D341Med (cell line): ENCODE data around the gene MT1F.
A peak's percentile ranks its signal among the peaks of the same experiment; 100 is the strongest.
"Not testable (repeated sequence)": the region's sequence is repeated elsewhere in the genome, so short reads cannot be mapped to it uniquely, and the experiment has no call there.

Source experiments
- DNase-seq: peaks from one replicate; pipeline ENCODE4 v3.0.0; 2012; ENCODE audit warnings: low spot score

The MT1F gene

DNA sequence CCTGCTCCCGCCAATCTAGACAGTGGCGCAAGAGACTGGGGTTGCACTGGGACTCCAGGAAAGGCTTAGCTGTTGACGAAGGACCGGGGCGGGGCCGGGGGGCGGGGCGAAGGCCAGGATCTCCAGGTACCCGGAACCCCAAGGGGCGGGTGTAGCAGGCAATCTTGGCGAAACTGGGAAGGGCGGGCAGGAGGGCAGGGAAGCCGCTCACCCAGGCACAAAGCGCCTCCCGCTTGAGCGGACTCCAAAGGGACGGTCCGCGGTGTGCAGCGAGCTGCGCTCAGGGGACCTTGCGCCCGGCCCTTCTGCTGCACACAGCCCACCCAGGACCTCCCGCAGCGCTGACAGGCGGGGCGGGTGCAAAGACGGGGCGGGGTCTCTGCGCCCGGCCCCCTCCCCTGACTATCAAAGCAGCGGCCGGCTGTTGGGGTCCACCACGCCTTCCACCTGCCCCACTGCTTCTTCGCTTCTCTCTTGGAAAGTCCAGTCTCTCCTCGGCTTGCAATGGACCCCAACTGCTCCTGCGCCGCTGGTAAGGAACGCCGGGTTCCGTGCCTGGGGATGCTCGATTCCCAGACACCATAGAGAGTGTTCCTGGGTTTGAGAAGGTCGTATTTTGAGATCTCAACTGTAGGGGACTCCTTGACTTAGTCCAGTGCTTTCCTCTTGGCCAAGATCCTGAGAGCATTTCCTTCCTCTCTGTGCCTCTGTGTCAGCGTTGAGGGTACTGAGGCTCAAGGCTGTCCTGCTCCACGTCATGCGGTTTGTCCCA is at the start of gene MT1F:
Gene MT1F (plus strand): TSS at position 405 of the 772 bp plus-strand sequence. CDS start 100 bp downstream, at position 505.
- DNase-seq: peak; percentile 53

DNA sequence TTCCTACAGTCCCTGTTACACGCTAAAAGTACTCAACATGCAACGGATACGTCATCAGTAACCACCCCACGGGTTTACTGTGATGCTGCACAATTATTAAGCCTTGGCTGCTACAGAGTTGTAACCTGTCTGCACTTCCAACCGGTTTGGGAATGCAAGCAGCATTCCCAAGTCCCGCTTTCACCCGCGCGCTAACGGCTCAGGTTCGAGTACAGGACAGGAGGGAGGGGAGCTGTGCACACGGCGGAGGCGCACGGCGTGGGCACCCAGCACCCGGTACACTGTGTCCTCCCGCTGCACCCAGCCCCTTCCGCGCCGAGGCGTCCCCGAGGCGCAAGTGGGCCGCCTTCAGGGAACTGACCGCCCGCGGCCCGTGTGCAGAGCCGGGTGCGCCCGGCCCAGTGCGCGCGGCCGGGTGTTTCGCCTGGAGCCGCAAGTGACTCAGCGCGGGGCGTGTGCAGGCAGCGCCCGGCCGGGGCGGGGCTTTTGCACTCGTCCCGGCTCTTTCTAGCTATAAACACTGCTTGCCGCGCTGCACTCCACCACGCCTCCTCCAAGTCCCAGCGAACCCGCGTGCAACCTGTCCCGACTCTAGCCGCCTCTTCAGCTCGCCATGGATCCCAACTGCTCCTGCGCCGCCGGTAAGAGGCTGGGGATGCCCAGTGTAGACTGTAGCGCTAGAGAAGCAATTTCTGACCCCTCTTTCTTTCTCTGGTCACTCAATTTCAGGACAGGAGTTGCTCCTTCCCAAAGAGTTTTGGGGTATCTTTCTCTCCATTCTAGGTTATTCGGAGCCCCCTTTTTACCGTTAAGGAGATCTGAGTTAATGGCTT is 49.5 kb upstream of the MT1F start, which contains the start of gene MT2A:
Gene MT2A (plus strand): TSS at position 542 of the 833 bp plus-strand sequence. CDS start 72 bp downstream, at position 614.
- DNase-seq: peak; percentile 93

DNA sequence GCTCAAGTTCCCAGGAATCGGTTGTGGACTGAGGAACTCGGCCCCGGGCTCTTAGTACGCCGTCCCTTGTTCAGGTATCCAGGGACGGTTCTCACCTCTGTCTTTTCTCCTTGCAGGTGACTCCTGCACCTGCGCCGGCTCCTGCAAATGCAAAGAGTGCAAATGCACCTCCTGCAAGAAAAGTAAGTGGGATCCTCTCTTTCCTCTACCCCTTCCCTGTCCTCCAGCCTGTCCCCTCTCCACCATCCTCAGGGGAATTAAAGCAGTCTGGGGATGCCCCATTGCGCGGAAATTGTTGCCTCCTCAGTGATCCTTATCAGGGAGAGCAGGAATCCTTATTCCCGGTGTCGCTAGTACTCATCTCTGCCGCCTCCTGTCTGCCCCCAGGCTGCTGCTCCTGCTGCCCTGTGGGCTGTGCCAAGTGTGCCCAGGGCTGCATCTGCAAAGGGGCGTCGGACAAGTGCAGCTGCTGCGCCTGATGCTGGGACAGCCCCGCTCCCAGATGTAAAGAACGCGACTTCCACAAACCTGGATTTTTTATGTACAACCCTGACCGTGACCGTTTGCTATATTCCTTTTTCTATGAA is 48.8 kb upstream of the MT1F start:
- DNase-seq: no peak

DNA sequence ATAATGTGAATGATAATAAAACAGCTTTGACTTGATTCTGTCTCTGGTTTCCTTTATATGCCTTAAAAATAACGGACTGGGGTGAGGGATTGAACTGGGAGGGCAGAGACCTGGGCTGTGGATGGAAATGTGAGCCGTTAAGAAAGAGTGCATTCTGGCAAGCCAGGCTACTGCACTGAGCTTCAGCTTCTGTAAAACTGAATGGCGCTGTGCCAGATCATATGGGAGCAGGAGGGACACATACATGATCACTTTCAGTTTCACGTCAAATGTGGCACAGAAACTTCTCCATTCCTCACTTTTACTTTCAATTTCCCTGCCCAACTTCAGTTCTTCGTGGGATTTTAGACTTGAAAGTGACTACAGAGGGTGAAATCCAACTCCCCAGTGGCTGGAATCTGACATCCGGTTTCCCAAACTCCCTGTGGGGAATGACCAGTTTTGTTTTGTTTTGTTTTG is 48.3 kb upstream of the MT1F start:
- DNase-seq: no peak

DNA sequence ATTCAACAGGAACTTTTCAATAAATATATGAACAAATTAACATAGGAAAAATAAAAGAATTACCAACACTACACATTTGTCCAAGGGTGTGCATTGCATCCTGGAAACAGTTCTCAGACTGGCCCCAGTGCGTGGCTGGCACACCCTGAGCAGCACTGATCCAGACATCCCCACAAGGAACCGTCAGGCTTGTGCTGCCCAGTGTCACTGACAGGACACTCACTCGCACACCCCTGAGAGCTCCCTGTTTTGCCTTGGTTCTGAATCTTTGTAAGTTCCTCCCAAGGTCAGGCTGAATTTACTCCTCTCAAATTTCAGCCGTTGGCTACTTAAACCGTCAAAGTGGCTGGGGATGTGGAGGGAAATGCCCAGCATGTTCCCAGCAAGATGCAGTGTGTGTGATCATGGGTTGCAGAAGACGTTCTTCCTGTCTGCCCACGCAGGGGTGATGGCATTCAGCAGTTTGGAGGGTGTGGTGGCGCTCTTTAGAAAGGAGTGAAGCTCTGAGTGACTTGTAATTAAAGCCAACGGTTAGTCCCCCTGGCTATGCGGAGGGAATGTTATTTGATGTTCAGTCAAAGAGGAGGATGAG is 47.6 kb upstream of the MT1F start:
- no peak for DNase-seq

DNA sequence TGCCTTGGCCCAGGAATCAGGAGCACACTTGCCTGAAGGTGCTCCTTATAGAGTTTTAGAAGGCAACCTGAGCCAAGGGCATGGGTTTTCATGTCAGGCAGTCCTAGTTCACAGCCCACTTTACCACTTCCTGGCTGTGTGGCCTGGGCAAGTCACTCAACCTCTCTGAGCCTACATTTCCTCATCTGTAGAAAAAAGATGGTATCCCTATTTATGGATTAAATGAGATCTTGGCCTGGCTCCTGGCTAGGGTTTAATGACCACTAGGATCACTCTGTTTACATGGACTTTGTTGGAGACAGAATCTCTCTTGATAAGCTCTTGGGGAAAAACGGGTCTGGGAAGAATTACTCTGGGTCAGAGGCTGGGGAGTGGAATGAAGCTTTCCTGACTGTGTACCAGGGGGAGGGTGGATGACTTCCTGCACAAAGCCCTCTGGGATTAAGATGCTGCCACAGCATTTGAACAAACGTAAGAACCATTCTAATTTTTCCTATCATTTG is 47.1 kb upstream of the MT1F start:
- DNase-seq: no peak

DNA sequence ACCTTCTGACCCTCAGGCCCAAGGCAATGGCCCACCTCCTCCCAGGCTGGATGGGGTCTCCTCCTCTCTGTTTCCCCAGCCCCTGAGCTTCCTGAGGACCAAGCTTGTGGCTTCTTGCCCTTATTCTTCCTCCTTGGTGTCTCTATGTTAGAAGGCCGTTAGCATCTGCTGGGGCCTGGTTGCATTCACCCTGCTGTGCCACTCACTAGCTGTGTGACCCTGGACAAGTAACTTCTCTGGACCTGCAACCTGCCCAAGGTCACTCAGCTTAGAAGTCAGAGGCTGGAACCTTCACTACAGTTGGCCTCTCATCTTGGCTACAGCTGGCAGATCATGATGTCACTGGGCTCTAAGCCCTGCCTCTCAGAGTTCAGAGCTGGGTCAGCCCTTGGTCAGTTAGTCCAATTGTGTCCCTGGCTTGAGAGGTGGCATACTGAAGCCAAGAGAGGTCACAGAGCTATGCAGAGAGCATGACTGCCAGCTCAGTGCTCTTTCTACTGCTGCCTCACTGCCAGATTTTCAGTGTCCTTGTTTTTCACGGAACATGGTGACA is 46.4 kb upstream of the MT1F start:
- no peak for DNase-seq

DNA sequence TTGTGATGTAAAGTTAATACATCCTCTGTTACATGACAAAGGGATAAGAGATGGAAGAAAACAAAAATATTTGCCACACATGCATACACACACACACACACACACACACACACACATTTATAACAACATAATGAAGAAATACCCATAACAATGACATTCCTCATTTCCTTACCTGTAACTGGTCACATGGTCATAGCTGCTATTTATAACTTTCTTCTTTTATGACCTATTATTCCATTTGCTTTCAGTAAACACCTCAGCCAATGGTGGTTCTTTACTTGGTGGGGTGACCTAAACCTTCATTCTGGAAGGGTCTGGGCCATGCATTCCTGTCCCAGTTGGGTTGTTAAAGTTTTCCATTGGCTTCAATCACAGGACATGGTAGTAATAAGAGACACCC is 44.1 kb upstream of the MT1F start:
- DNase-seq: no peak

DNA sequence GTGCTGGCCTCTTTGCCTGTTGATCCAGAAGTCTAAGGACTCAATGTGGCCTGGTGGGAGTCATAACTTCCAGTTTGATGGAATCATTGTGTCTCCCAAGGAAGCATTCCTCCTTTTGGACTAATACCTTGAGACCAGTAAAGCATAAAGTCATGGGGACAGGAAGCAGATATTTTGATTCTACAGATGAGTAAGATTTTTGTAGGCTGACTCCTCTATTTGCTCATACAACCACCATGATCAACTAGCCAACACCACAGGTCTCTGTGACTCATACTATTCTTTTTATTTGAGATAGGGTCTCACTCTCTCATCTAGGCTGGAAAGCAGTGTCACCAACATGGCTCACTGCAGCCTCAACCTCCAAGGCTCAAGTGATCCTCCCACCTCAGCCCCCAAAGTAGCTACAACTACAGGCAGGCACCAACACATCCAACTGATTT is 43.2 kb upstream of the MT1F start:
- no peak for DNase-seq

DNA sequence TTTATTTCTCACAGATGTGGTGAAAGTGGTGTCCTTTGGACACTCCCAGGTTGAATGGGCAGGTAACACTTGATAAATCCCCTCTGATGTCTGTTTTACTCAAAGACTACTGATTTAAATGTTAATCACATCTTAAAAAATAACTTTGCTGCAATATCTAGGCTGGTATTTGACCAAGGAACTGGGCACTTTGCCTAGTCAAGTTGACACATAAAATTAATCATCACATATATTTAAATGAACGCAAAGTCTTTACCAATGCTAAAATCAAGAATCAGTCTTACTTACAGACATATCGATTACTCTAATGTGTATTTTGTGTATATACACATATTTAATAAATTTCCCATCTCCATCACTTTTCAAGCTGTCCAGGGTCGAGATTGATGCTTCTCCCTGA is 42.4 kb upstream of the MT1F start:
- no peak for DNase-seq

DNA sequence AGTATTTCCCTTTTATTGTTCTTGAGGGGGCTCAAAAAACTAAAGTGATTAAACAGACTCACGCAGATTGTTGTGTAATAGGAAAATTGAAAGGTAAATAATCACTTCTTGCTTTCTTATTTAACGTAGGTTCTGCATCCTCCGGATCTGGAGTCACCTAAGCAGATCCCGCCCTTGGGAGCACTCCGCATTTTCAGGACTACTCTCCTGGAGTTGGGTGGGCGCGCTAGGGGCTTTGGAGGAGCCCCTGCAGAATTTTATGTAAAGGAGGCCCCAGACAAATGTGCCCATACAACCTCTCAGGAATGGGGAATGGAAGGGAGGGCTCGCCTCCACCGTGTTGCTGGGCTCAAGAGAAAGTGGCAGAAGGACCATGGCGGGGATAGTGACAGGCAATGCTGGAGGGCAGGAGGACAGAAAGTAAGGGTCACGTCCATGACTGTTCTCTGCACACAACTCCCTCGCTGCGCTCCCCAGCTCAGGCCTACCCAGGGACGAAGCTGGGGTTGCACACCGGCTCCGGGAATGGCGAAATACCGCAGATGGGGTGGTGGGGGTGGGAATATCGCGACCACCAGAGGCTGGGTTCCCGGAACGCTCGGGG is 41.0 kb upstream of the MT1F start:
- no peak for DNase-seq

DNA sequence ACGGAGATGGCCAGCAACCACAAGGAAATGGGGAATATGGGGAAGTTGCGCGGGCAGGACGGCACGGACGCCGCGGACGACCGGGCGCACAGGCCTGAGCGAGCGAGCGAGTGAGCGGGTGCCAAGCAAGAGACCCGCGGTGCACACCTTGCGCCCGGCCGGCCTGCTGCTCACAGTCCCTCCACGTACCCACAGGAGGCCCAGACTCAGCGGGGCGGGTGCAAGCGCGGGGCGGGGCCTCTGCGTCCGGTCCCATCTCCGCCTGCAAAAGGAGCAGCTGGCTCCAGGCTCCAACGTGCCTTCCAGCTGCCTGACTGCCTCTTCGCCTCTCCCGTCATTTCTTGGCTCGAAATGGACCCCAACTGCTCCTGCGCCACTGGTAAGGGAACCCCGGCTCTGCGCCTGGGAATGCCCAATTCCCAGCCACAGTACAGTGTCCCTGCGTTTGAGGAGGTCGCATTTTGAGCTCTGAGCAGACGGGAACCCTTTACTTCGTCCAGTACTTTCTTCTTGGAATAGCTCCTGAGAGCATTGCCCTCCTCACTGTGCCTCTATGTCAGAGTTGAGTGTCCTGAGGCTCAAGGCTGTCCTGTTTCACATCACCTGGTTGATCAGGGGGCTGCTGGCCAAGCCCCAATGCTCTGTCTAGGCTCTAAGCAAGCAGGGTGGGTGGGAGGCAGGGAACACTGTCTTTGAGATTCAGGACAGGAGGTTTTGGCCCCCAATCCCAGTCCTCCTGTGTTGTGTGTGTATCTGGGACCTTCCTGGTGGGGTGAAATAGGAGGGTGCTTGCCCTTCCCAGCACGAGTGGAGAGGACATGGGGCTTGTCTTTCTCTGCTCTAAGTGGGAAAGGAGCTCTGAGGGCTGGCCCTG is 40.3 kb upstream of the MT1F start:
- DNase-seq: no peak

DNA sequence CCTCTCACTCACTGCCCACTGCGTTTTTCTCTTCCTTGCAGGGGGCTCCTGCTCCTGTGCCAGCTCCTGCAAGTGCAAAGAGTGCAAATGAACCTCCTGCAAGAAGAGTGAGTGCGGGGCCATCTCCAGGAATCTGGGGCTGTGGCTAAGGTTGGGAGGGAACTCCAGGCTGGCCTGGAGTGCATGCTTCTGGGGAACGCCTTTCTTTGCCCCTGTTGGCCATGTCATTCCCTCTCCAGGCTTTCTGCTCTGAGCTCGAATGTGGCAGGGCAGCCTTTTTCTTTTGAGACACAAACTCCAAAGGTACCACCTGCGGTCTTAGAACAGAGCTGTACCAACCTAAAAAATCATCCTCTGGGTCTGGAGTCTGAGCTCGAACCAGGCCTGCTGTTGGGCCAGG is 39.6 kb upstream of the MT1F start:
- no peak for DNase-seq

DNA sequence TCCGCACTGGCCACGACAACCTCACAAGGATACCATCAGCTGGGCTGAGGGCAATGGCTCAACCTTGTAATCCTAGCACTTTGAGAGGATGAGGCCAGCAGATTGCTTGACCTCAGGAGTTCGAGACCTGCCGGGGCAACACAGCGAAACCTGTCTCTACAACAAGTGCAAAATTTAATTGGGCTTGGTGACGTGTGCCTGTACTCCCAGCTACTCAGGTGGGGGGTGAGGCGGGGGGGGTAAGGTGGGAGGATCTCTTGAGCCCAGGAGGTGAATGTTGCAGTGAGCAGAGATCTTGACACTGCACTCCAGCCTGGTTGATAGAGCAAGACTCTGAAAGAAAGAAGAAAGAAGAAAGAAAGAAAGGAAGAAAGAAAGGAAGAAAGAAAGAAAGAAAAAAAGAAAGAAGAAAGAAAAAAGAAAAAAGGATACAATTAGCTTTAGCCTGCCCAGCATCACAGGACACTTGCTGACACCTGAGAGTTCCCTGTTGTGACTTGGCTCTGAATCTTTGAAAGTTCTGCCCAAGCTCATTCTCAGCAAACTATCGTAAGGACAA is 37.3 kb upstream of the MT1F start:
- no peak for DNase-seq

DNA sequence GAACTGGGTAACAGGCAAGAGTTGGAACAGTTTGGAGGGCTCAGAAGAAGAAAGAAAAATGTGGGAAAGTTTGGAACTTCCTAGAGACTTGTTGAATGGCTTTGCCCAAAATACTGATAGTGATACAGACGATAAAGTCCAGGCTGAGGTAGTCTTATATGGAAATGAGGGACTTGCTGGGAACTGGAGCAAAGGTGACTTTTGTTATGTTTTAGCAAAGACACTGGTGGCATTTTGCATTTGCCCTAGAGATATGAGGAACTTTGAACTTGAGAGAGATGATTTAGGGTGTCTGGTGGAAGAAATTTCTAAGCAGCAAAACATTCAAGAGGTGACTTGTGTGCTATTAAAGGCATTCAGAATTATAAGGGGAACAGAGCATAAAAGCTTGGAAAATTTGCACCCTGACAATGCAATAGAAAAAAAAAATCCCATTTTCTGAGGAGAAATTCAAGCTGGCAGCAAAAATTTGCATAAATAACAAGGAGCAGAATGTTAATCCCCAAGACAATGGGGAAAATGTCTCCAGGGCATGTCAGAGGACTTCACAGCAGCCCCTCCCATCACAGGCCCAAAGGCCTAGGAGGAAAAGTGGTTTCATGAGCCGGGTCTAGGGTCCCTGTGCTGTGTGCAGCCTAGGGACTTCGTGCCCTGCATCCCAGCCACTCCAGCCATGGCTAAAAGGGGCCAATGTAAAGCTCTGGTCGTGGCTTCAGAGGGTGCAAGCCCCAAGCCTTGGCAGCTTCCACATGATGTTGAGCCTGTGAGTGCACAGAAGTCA is 35.9 kb upstream of the MT1F start:
- not testable (repeated sequence) for DNase-seq

DNA sequence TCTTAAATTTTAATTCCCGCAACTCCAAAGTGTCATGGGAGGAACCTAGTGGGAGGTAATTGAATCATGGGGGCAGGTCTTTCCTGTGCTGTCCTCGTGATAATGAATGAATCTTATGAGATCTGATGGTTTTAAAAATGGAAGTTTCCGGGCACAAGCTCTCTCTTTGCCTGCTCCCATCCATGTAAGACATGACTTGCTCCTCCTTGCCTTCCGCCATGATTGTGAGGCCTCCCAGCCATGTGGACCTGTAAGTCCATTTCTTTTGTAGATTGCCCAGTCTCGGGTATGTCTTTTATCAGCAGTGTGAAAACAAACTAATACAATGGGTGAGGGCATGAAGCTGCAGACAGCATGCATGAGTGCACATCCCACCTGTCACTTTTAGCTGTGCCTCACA is 34.6 kb upstream of the MT1F start:
- DNase-seq: not testable (repeated sequence)

DNA sequence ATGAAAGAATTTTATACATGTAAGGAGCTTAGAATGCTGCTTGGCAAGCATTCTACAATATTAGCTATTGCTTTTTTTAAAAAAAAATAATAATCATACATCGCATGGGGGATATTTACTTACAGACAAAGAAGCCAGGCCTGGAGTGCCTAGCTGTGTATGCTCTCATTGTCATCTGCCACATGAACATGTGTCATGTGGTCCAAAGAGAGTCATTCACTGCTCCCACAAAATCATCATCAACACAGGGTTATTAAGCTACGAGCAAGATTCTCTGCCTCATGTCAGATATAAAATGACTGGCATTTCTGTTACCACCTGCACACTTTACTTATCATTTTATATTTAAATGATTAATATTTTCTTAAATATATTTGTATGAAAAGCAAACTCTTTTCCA is 34.1 kb upstream of the MT1F start:
- DNase-seq: no peak

DNA sequence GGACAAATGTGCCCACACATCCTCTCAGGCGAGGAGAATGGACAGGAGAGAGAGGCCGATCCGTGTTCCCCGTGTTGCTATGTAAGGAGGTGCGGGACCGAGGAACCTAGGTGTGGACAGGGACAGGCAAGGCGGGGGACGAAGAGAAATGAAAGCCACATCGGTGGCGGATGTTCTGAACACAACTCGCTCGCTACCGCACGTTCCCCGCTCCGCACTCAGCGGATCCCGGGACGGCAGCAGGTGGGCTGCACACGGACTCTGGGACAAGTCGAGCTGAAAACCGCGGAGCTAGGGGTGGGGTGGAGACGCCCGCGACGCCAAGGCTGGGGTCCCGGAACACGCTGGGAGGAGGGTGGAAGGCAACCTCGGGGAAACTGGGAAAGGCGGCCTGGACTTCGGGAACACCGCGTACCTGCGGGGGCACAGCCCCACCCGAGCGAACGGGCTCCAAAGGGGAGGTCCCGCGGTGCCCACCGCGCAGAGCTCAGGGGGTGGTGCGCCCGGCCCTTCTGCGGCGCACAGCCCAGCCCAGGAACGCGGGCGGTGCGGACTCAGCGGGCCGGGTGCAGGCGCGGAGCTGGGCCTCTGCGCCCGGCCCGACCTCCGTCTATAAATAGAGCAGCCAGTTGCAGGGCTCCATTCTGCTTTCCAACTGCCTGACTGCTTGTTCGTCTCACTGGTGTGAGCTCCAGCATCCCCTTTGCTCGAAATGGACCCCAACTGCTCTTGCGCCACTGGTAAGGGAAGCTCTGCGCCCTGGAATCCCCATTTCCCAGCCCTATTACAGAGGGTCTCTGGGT is 32.4 kb upstream of the MT1F start, which contains the start of gene MT1E:
Gene MT1E (plus strand): TSS at position 642 of the 803 bp plus-strand sequence. CDS start 71 bp downstream, at position 713.
- DNase-seq: no peak
